Measurements from ENCODE around the gene CDH10. TPM values are rescaled to one million over a fixed set of nuclear protein-coding genes. Genes with fewer than 3 reads are reported as not detected.

The CDH10 gene
- total and polyA plus RNA-seq, 2 experiments from 2014 or later: not detected

DNA sequence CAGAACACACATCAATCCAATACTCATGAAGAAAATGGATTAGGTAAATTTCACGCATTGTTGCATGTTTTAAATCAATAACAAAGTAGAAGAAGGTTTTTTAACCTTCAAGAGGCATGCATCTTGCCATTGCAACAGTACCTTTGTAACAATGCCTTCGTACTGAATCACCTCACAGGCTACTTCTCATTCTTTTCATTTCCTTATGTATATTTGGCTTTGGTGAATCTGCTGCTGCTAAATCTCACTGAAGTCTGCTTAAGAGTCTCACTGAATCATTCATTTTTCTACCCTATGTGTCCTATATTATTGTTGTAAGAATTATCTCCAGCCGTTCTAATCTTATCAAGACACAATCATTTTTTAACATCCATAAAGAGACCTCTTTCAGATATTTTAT is 152.5 kb downstream of the CDH10 start:
- Histone ChIP-seq H3K36me3 (ENCODE audit: insufficient read depth) (no peaks in the 10 kb centered on the region), H3K27me3 (ENCODE audit: insufficient read depth) (no peaks in the 10 kb centered on the region), H3K4me2 (no peak overlapping the region), H3K79me2 (replicated peaks; ENCODE audit: insufficient read depth) (no peaks in the 10 kb centered on the region), H3K4me1 (ENCODE audit: insufficient read depth) (0 out of 2 replicates have a peak, but pooled peaks cover 7% of the 10 kb centered on the region), H3K9me2 (ENCODE audit: insufficient read depth) (no peaks in the 10 kb centered on the region), H2AFZ (no peak overlapping the region; the same call in 1 of the 2 replicates), H3K4me3 (no peak overlapping the region), H3K27ac (ENCODE audit: low read depth) (no peak overlapping the region), H3F3A (replicated peaks; ENCODE audit: low read depth) (no peaks in the 10 kb centered on the region), H4K20me1 (replicated peaks; ENCODE audit: insufficient read depth) (no peaks in the 10 kb centered on the region)
- no peak for TF ChIP-seq NANOG (IDR thresholded peaks at IDR 0.05; ENCODE audit: borderline replicate concordance)
- TF ChIP-seq ZNF331 (CRISPR knock-in tag; IDR thresholded peaks at IDR 0.05; ENCODE audit: low read depth): no peak
- no peak for TF ChIP-seq EZH2phosphoT487 (IDR thresholded peaks at IDR 0.05; ENCODE audit: unreplicated experiment)
- no peak for TF ChIP-seq STAT1 (IDR thresholded peaks at IDR 0.05; ENCODE audit: unreplicated experiment)
- TF ChIP-seq EZH2 (IDR thresholded peaks at IDR 0.05; ENCODE audit: low read depth, unreplicated experiment): no peak
- TF ChIP-seq, protein P1, sequence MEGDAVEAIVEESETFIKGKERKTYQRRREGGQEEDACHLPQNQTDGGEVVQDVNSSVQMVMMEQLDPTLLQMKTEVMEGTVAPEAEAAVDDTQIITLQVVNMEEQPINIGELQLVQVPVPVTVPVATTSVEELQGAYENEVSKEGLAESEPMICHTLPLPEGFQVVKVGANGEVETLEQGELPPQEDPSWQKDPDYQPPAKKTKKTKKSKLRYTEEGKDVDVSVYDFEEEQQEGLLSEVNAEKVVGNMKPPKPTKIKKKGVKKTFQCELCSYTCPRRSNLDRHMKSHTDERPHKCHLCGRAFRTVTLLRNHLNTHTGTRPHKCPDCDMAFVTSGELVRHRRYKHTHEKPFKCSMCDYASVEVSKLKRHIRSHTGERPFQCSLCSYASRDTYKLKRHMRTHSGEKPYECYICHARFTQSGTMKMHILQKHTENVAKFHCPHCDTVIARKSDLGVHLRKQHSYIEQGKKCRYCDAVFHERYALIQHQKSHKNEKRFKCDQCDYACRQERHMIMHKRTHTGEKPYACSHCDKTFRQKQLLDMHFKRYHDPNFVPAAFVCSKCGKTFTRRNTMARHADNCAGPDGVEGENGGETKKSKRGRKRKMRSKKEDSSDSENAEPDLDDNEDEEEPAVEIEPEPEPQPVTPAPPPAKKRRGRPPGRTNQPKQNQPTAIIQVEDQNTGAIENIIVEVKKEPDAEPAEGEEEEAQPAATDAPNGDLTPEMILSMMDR (conservative IDR thresholded peaks at IDR 0.05; ENCODE audit: low read depth in 2 of 2): no peak
- TF ChIP-seq, protein P2, sequence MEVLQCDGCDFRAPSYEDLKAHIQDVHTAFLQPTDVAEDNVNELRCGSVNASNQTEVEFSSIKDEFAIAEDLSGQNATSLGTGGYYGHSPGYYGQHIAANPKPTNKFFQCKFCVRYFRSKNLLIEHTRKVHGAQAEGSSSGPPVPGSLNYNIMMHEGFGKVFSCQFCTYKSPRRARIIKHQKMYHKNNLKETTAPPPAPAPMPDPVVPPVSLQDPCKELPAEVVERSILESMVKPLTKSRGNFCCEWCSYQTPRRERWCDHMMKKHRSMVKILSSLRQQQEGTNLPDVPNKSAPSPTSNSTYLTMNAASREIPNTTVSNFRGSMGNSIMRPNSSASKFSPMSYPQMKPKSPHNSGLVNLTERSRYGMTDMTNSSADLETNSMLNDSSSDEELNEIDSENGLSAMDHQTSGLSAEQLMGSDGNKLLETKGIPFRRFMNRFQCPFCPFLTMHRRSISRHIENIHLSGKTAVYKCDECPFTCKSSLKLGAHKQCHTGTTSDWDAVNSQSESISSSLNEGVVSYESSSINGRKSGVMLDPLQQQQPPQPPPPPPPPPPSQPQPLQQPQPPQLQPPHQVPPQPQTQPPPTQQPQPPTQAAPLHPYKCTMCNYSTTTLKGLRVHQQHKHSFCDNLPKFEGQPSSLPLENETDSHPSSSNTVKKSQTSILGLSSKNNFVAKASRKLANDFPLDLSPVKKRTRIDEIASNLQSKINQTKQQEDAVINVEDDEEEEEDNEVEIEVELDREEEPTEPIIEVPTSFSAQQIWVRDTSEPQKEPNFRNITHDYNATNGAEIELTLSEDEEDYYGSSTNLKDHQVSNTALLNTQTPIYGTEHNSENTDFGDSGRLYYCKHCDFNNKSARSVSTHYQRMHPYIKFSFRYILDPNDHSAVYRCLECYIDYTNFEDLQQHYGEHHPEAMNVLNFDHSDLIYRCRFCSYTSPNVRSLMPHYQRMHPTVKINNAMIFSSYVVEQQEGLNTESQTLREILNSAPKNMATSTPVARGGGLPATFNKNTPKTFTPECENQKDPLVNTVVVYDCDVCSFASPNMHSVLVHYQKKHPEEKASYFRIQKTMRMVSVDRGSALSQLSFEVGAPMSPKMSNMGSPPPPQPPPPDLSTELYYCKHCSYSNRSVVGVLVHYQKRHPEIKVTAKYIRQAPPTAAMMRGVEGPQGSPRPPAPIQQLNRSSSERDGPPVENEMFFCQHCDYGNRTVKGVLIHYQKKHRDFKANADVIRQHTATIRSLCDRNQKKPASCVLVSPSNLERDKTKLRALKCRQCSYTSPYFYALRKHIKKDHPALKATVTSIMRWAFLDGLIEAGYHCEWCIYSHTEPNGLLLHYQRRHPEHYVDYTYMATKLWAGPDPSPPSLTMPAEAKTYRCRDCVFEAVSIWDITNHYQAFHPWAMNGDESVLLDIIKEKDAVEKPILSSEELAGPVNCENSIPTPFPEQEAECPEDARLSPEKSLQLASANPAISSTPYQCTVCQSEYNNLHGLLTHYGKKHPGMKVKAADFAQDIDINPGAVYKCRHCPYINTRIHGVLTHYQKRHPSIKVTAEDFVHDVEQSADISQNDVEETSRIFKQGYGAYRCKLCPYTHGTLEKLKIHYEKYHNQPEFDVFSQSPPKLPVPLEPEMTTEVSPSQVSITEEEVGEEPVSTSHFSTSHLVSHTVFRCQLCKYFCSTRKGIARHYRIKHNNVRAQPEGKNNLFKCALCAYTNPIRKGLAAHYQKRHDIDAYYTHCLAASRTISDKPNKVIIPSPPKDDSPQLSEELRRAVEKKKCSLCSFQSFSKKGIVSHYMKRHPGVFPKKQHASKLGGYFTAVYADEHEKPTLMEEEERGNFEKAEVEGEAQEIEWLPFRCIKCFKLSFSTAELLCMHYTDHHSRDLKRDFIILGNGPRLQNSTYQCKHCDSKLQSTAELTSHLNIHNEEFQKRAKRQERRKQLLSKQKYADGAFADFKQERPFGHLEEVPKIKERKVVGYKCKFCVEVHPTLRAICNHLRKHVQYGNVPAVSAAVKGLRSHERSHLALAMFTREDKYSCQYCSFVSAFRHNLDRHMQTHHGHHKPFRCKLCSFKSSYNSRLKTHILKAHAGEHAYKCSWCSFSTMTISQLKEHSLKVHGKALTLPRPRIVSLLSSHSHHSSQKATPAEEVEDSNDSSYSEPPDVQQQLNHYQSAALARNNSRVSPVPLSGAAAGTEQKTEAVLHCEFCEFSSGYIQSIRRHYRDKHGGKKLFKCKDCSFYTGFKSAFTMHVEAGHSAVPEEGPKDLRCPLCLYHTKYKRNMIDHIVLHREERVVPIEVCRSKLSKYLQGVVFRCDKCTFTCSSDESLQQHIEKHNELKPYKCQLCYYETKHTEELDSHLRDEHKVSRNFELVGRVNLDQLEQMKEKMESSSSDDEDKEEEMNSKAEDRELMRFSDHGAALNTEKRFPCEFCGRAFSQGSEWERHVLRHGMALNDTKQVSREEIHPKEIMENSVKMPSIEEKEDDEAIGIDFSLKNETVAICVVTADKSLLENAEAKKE (CRISPR knock-in tag; IDR thresholded peaks at IDR 0.05): no peak
- TF ChIP-seq, protein P3, sequence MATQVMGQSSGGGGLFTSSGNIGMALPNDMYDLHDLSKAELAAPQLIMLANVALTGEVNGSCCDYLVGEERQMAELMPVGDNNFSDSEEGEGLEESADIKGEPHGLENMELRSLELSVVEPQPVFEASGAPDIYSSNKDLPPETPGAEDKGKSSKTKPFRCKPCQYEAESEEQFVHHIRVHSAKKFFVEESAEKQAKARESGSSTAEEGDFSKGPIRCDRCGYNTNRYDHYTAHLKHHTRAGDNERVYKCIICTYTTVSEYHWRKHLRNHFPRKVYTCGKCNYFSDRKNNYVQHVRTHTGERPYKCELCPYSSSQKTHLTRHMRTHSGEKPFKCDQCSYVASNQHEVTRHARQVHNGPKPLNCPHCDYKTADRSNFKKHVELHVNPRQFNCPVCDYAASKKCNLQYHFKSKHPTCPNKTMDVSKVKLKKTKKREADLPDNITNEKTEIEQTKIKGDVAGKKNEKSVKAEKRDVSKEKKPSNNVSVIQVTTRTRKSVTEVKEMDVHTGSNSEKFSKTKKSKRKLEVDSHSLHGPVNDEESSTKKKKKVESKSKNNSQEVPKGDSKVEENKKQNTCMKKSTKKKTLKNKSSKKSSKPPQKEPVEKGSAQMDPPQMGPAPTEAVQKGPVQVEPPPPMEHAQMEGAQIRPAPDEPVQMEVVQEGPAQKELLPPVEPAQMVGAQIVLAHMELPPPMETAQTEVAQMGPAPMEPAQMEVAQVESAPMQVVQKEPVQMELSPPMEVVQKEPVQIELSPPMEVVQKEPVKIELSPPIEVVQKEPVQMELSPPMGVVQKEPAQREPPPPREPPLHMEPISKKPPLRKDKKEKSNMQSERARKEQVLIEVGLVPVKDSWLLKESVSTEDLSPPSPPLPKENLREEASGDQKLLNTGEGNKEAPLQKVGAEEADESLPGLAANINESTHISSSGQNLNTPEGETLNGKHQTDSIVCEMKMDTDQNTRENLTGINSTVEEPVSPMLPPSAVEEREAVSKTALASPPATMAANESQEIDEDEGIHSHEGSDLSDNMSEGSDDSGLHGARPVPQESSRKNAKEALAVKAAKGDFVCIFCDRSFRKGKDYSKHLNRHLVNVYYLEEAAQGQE (IDR thresholded peaks at IDR 0.05; ENCODE audit: unreplicated experiment): no peak
- TF ChIP-seq CREB1 (CRISPR knock-in tag; IDR thresholded peaks at IDR 0.05; ENCODE audit: low read depth): no peak
- no peak for TF ChIP-seq JUNB (IDR thresholded peaks at IDR 0.05; ENCODE audit: unreplicated experiment)
- no peak for TF ChIP-seq ZNF114 (CRISPR knock-in tag; IDR thresholded peaks at IDR 0.05)
- TF ChIP-seq, protein P4, sequence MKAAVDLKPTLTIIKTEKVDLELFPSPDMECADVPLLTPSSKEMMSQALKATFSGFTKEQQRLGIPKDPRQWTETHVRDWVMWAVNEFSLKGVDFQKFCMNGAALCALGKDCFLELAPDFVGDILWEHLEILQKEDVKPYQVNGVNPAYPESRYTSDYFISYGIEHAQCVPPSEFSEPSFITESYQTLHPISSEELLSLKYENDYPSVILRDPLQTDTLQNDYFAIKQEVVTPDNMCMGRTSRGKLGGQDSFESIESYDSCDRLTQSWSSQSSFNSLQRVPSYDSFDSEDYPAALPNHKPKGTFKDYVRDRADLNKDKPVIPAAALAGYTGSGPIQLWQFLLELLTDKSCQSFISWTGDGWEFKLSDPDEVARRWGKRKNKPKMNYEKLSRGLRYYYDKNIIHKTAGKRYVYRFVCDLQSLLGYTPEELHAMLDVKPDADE (IDR thresholded peaks at IDR 0.05): no peak
- no peak for TF ChIP-seq POLR2AphosphoS5 (IDR thresholded peaks at IDR 0.05; ENCODE audit: low read depth)
- Mint-ChIP-seq H3K36me3 (ENCODE audit: low read depth) (no peaks in the 10 kb centered on the region), H3K4me1 (peaks cover 10% of the 10 kb centered on the region), H3K9me3 (no peaks in the 10 kb centered on the region), H3K4me3 (no peak overlapping the region), H3K27ac (no peak overlapping the region), H3K27me3 (ENCODE audit: insufficient read depth, low read depth, poor library complexity) (no peaks in the 10 kb centered on the region)
- no peak for ATAC-seq
- no peak for DNase-seq (ENCODE audit: low spot score)
